ENCODE measurements around the gene RFC1.
"Not testable (repeated sequence)": the region's sequence is repeated elsewhere in the genome, so short reads cannot be mapped to it uniquely, and the experiment has no call there.

RFC1 gene

DNA sequence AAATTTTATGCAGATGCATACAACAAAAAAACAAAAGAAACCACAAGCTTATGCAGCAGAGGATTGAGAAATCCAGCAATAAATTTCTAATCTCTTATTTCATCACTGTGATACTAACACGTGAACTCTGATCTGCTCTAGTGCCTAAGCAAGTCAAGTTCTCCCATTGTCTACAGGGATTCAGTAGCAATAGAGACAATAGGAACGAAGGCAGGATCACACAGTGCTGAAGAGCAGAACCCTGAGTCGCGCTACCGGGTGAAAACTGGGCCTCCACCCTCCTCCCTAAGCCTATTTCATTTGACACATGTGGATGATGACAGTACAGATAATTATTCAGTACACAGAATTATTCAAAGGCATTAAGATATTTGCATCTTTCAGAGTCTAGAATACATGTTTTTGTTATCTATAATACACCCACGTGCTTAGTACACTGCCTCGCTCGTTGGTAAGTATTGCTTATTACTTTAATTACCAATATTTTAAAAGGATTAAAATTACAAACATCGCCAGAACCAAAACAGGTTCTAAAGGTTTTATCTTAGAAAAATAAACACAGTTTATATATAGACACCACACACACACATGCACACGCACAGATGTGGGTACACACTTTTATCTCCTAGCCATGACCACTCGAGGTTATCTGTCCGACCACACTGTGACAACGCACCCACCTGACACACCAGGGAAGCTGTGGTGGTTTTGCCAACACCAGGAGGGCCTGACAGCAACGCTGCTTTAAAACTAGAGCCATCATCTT is 60.1 kb downstream of the RFC1 start:
- no peak for DNase-seq

DNA sequence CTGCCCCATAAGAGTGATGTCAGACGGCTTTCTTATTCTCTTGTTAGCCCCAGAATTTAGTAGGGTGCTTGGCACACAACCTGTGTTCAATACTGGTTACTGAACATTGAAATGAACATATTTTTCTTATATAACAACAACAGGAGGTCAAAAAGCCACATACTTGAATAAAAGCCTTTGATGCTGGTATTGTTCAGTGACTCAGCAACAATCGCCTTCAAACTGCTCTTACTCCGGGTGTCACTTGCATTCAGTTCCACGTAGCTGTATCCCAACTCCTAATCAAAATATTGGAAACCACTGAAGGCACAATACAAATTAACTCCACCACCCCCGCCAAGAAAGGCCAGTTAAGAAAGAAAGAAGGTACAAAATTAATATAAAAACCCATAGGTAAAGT is 61.5 kb downstream of the RFC1 start:
- DNase-seq, result no peak

DNA sequence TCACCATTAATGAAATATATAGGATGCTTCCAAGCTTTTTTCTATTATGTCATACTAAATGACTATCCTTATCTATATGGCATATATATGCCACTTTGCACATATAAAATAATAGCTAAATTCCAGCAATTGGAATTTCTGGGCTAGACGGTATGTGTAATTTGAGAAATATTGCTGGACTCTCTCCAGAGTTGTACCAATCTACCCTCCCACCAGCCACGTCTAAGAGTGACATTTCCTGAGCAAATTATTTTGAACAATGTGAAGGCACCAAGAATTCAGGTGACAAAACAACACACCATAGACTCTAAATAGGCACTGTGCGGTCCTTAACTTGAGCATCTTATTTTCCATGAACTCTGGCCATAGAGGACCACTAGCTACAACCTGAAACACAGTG is 62.3 kb downstream of the RFC1 start:
- no peak for DNase-seq

DNA sequence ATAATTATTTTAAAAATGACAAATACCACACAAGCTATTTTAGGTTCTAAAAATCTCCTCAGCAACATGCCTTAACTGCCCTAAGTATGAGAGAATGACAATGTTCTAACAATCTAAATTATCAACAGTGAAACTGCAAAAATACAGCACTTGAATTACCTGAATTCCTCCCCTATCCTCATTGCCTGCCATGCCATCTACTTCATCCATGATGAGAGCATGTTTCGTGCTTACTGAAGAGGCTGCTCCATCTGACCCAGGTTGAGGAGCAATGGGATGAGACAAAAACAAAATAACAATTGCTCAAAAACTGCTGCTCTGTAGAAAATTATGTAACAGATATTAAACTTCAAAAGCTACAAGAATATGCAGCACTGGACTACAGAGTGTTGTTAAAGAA is 63.3 kb downstream of the RFC1 start:
- DNase-seq, result no peak

DNA sequence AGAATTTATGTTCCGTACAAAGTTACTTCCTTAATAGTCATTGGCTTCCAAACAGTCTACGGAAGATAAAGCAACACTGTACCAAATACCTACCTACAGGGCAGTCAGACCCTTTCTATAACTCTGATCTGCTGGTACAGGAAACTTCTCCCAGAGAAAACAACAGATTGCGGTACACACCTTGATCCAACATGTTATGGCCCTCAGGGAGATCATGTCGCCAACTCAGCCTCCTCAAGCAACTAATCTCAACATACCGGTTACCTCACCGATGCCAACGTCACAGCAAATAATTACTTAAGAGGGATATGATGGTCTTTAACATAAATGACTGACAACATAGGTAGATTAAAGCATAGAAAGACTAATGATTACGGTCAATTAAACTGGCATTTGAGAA is 70.4 kb downstream of the RFC1 start:
- DNase-seq, result no peak

DNA sequence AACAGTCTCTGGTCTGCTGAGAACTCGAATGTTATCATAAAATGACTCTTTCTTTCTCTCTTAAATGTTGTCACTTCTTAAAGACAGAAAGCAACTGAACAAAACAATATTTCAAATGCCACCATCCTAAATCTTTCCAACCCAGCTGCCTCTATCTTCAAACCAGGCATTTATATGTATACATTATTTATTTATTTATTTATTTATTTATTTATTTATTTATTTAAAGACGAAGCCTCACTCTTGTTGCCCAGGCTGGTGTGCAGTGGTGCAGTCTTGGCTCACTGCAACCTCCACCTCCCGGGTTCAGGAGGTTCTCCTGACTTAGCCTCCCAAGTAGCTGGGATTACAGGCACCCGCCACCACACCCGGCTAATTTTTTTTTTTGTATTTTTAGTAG is 73.7 kb downstream of the RFC1 start:
- not testable (repeated sequence) for DNase-seq

DNA sequence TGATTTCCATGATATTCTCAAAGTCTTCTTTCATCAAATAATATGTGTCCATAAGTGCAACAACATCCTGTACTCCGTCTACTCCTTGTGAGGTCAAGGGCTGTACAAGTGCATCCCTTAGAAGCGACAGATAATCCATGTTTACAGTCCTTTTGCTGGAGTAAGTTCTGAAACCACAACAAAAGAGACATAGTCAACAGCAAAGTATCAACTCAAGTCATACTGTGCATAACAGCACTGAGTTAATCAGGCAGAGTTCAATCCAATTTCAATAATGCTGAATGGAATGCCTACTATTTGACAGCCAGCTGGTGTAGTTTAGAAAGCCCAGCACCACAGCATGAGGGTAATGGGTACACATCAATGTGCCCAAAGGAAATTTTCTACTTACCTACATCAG is 74.5 kb downstream of the RFC1 start:
- no peak for DNase-seq

DNA sequence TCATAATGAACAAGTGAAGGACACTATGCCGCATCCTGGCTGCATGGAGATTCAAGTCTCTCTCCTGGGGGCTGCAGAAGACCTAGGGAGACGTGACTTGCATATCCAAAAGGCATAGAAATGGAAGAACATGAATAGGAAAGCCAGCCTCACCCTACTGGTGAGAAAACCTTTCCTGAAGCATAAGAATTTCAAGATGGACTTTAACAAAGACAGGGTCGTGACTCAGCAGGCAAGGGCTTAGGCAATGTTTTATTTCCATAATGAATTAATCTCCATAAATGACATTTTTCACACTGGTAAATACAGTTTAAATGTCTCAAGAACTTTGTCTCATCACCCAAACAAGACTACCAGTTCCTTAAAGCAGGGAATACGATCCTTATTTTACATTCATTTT is 78.9 kb downstream of the RFC1 start:
- DNase-seq, result no peak

DNA sequence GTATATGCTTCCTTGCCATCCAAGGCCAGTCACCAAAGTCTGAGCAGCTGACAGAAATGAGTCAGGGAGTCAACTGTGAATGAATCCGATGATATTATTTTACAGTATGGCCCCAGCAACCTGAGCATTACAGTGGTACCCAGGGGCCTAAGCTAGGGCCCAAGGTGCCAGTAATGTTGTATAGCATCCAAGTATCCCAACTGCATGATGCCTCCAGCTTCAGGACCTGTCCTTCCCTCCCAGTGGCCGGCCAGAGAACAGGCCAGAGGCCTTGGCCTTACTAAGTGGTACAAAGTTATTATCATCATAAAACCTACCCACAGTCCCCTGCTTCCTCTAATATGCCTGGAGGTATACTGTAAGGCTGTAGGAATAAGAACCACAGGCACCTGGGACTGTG is 79.9 kb downstream of the RFC1 start:
- DNase-seq, result no peak

DNA sequence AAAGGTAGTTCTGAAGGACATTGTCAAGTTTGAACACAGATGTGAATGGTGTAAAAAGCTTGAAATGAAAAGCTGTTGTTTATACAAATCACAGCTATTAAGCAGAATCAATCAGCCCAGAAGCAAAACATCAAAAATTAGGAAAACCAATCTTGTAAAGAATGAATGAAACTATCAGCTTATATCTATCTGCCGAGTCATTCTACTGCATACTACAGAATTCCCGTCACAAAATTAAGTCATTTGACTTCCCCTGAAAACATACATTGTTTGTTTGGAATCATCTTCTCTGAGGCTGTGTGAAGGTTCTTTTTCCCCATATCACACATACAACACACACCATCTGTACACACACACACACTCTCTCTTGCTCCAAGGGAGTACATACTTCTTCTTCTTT is 80.3 kb downstream of the RFC1 start:
- no peak for DNase-seq

DNA sequence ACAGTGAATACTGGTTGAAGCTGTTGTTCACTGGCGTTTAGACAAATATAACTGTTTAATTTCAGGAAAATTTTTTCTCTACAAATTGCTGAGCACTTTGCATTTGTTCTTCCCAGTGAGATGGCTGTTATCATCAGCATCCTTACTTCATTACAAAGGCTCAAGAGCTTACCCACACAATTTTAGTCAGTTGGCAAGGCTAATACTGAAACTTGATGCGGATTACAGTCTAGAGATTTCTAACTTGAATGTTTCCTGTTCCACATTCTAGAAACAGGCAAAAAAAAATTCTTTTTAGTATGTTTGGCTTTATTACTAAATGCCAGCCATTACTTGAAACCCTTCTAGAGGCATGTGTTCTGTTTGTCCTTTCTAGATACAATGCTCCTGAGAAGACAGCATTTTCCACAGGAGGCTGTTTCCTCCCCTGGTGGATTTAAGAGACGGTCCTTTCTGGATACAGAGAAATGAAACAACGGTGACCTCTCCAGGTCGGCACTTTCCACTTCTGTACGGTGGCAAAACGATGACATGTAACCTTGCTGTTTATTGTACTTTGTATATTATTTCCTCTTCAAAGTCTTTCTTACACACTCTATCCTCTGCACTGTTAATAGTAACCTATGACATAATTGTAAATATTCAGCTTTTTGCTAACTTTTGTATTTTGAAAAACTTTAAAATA is 80.9 kb downstream of the RFC1 start:
- DNase-seq, result no peak

DNA sequence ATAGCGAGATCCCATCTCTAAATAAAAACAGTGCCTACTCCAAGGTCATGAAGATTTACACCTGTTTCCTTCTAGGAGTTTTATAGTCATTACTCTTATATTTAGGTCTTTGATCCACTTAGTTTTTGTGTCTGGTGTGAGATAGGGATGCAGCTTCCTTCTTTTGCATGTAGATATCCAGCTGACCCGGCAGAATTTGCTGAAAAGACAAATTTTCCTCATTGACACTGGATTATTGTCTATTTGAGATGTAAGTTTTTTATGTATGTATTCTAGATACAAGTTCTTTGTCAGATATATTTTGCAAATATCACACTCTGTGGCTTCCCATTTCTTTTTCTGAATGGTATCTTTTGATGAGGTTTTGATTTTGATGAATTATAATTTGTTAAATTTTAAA is 85.4 kb downstream of the RFC1 start:
- DNase-seq, result no peak

DNA sequence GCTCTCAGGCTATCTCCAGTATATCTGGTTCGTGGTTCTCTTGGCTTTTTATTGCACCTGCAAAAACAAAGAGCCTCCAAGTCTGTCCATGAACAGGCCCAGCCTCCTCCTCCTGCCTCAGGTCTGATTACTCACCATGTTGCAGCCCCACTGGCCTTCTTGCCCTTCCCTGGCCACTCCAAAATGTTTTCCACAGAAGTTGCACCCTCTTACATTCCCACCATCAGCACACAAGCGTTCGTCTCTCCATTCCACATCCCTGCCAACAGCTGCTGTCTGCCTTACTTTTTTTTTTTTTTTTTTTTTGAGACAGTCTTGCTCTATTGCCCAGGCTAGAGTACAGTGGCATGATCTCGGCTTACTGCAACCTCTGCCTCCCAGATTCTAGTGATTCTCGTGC is 86.7 kb downstream of the RFC1 start:
- no peak for DNase-seq

DNA sequence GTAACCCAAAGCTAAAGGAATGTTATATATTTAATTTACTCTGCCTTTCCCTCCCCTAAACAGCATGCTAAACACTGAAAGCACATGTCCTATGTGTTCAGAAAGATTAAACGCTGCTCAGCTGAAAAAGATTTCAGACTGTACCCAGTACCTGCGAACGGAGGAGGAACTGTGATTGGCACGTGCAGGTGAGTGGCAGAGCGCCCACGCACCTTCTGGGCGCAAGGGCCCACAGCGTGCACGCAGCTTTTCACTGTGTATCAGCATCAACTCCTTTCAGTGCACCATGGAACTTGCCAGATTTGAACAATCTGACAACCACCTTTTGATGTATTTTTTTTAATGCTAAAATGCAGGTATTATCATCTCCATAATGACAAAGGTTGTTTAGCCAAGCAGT is 87.7 kb downstream of the RFC1 start:
- DNase-seq, result no peak

DNA sequence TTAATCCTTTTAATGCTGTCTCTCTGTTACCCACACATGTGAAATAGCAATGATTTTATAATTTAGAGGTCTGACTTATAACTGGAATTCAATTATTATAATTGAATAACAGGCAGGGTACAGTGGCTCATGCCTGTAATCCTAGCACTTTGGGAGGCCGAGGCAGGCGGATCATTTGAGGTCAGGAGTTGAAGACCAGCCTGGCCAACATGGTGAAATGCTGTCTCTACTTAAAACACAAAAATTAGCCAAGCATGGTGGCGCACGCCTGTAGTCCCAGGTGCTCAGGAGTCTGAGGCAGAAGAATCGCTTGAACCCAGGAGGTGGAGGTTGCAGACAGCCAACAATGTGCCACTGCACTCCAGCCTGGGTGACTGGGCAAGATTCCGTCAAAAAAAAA is 88.5 kb downstream of the RFC1 start:
- not testable (repeated sequence) for DNase-seq

DNA sequence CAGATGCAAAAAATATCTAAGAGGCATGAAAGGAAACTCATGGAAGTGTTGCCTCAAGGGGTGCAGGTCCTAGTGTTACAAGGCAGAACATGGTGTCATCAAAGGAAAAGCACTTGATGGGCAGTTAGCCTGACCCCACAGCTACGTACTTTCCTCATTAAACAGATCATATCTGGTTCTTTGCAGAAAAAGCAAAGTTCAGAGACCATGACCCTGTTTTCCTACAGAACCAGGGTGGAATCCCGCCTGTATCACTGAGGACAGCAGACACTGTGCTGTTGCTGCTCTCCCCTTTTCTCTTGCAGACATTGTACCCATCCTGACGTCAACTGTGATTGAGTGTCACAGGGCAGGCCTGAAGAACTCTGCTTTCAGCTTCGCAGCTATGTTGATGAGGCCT is 91.7 kb downstream of the RFC1 start:
- no peak for DNase-seq

DNA sequence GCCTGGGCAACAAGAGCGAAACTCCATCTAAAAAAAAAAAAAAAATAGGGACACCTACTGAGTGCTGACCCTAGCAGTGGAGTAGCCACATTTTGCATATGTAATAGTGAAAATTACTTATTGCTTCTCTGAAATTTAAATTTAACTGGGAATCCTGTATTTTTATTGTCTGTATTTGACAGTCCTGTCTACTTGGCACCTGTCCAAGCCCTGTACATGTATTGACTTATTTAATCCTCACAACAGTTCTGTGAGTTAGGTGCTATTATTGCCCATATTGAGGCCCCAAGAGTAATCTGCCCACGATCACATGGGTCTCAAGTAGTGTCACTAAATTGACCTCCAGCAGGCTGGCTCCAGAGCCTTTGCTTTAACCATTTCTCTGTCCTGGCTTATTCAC is 102.3 kb downstream of the RFC1 start:
- no peak for DNase-seq

DNA sequence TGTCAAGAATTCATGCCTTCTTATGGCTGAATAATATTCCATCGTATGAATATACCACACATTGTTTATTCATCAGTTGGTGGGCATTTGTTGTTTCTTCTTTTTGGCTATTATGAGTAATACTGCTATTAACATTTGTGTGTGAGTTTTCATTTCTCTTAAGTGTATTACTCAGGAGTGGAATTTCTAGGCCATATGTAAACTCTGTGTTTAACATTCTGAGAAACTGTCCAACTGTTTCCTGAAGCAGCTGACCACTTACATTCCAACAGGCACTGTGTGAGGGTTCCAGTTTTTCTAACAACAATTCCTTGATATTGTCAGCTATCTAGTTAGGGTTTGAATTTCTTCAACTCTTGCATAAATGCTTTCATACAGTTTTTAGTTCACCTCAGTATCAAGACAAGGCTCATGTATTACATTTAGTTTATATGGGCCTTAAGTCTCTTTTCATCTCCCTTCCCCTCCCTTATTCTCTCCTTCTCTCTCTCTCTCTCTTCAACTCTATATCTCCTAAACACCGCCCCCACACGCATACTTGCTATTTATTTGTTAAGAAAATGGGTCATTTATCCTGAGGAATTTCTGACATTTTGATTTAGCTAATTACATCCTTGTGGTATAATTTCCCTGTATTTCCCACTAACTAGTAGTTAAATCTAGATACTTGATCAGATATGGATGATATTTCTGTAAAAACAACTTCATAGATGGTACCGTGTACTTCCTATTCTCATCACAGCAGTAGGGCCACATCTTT is 106.4 kb downstream of the RFC1 start:
- no peak for DNase-seq

DNA sequence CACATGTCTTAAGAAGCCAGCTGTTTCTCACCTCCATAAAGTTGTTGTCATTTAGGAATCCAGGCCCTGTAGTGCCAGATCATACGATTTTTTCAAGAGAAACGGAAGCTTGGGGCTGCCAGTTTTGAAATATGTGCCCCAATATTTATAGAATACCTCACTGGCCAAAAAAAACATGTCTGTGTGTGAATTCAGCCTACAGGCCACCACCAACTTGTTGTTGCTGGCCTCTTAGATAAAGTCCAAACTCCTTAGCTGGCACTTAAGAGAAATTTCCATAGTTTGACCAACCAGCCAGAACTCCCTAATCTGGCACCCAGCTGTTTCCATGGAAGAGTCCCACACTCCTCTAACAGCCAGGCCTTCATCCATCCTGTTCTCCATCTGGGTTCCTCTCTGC is 109.7 kb downstream of the RFC1 start:
- DNase-seq, result no peak

DNA sequence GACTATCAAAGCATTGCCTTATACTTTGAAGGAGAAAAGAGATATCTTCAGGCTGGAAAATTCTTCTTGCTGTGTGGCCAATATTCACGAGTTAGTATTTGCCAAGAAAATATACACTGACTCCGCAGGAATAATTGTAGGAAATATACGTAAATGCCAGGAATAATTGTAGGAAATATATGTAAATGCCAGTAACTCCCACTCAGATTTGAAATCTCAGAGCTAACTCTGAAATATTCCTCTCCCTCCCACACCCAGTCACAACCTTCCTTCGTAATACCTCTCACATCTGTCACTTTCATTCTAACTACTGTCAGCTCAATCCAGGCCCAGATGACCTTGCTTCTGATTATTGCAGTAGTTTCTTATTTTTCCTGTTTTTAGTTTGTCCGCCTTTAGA is 110.3 kb downstream of the RFC1 start:
- DNase-seq, result no peak

DNA sequence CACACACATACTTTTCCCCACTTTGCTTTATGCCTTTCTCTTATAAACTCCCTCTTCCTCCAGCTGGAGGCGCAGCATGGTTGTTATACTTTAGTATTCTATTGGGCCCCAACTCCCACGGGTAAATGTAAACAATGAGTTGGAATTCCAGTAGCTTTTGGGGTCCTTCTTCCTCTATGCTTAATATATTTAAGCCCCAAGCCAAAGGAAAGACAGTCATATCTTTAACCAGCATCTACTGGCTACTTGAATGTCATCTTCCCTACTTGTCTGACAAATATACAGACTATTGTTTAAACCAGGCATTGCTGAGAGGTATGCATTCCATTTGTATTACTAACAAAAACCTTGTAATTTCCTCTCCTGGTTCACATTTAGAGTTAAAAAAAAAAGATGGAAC is 110.9 kb downstream of the RFC1 start:
- no peak for DNase-seq

DNA sequence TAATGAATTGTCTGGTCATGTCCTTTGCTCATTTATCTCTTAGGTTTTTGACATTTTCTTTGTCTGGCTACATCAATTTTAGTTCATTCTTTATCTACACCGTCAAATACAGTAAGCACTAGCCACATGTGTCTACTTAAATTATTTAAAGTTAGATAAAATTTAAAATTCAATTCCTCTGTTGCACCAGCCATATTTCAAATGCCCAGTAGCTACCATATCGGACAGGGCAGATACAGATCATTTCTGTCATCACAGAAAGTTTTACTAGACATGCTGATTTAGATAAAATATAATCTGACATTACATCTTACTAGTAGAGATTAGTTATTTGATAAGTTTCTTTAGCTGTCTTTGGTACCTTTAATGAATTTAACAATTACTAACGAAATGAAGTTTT is 122.7 kb downstream of the RFC1 start:
- DNase-seq, result no peak
